GM12892 (cell line): Measurements from ENCODE around the gene CCDC9B.

ENCODE experiments used
- POLR2A ChIP-seq: IDR thresholded peaks from 2 replicates; pipeline ENCODE4 v1.6.1; 2011; ENCODE audit warnings: low read depth, low read length, control low read depth
- POLR2AphosphoS5 ChIP-seq: IDR thresholded peaks from 2 replicates; pipeline ENCODE4 v1.6.1; 2011; ENCODE audit warnings: low read depth, low read length, control low read depth

- TF ChIP-seq POLR2AphosphoS5 (no peak), POLR2A (no peak)
Measured at GRCh38 chr15:40339621-40339945, 1.2 kb downstream of the CCDC9B start.
